Neural progenitor cell (in vitro differentiated cells): ENCODE measurements around the gene DUT. TPM values are rescaled to one million over a fixed set of nuclear protein-coding genes. Genes with fewer than 3 reads are reported as not detected.

Source experiments
- DNase-seq: peaks from one replicate; pipeline ENCODE4 v3.0.0-alpha.2; 2016; ENCODE audit warnings: low spot score
- H2AFZ ChIP-seq: fragments of 200-600 bp; sonication (generic); replicated peaks from 2 replicates; pipeline ENCODE4 v1.6.1; 2016; ENCODE audit warnings: antibody characterized with exemption
- H3F3A ChIP-seq: fragments of 200-600 bp; sonication (generic); 2 replicates; pipeline ENCODE4 v1.6.1; 2016; ENCODE audit warnings: antibody characterized with exemption, low read depth
- H3K27ac ChIP-seq: fragments of 200-600 bp; sonication (generic); 2 replicates; pipeline ENCODE4 v1.5.1; 2016; ENCODE audit warnings: mild to moderate bottlenecking
- H3K27me3 ChIP-seq: fragments of 200-600 bp; sonication (generic); 2 replicates; pipeline ENCODE4 v1.6.1; 2016; ENCODE audit warnings: mild to moderate bottlenecking, moderate library complexity
- H3K36me3 ChIP-seq: fragments of 200-600 bp; sonication (generic); 2 replicates; pipeline ENCODE4 v1.5.1; 2016
- H3K4me1 ChIP-seq: fragments of 200-600 bp; sonication (generic); 2 replicates; pipeline ENCODE4 v1.6.1; 2016; ENCODE audit warnings: mixed run types
- H3K4me2 ChIP-seq: fragments of 200-600 bp; sonication (generic); 2 replicates; pipeline ENCODE4 v1.6.1; 2016
- H3K4me3 ChIP-seq: fragments of 200-600 bp; sonication (generic); 2 replicates; pipeline ENCODE4 v1.5.1; 2016
- H3K79me2 ChIP-seq: fragments of 200-600 bp; sonication (generic); 2 replicates; pipeline ENCODE4 v1.6.1; 2016; ENCODE audit warnings: low read depth
- H3K9ac ChIP-seq: fragments of 200-600 bp; sonication (generic); 2 replicates; pipeline ENCODE4 v1.6.1; 2016
- H3K9me3 ChIP-seq: fragments of 200-600 bp; sonication (generic); 2 replicates; pipeline ENCODE4 v1.5.1; 2016; ENCODE audit warnings: low read depth
- H4K20me1 ChIP-seq: fragments of 200-600 bp; sonication (generic); 2 replicates; pipeline ENCODE4 v1.6.1; 2016; ENCODE audit warnings: low read depth
- H3K27ac Mint-ChIP-seq: 3 replicates; pipeline ENCODE4 v1.8.0; 2021; ENCODE audit warnings: mixed read lengths
- H3K27me3 Mint-ChIP-seq: 2 replicates; pipeline ENCODE4 v1.8.0; 2022; ENCODE audit warnings: low read depth, mild to moderate bottlenecking, inconsistent platforms, moderate library complexity, mixed read lengths; ENCODE audit not compliant: insufficient read depth
- H3K36me3 Mint-ChIP-seq: 3 replicates; pipeline ENCODE4 v1.8.0; 2021; ENCODE audit warnings: mixed read lengths
- H3K4me1 Mint-ChIP-seq: 3 replicates; pipeline ENCODE4 v1.8.0; 2021; ENCODE audit warnings: mixed read lengths
- H3K4me3 Mint-ChIP-seq: 3 replicates; pipeline ENCODE4 v1.8.0; 2021; ENCODE audit warnings: mild to moderate bottlenecking, moderate library complexity, mixed read lengths
- H3K9me3 Mint-ChIP-seq: 3 replicates; pipeline ENCODE4 v1.8.0; 2020; ENCODE audit warnings: mixed read lengths
- CTCF ChIP-seq: fragments of 200-600 bp; sonication (generic); IDR thresholded peaks from 2 replicates; pipeline ENCODE4 v1.5.1; 2017; ENCODE audit warnings: antibody characterized with exemption, mild to moderate bottlenecking
- EZH2 ChIP-seq: fragments of 200-600 bp; sonication (generic); IDR thresholded peaks from 2 replicates; pipeline ENCODE4 v1.6.1; 2017; ENCODE audit warnings: antibody characterized with exemption, mild to moderate bottlenecking, moderate library complexity
- EZH2phosphoT487 ChIP-seq: fragments of 200-600 bp; sonication (generic); IDR thresholded peaks from 2 replicates; pipeline ENCODE4 v1.6.1; 2017; ENCODE audit warnings: antibody characterized with exemption
- total RNA-seq: library from RNA; depleted of rRNA; stranded (reverse); fragments of >200 nt; gene quantifications from 2 replicates; pipeline ENCODE4 v1.2.3, GENCODE V29; 2015; ENCODE audit warnings: low replicate concordance

Gene DUT
- total RNA-seq, 1 donor from 2014 or later, result 51.6 TPM

GRCh38 chr15:48385031-48385830, 54.0 kb downstream of the DUT start:
- H3K27ac ChIP-seq, result no peak overlapping the region

GRCh38 chr15:48388016-48388851, 57.0 kb downstream of the DUT start:
- no peaks in the 10 kb centered on the region for H3K79me2 ChIP-seq
- H3K4me3 Mint-ChIP-seq, result no peak overlapping the region
- H3F3A ChIP-seq, result no peaks in the 10 kb centered on the region
- no peaks in the 10 kb centered on the region for H3K4me1 Mint-ChIP-seq
- H3K27ac Mint-ChIP-seq, result no peak overlapping the region
- no peaks in the 10 kb centered on the region for H3K36me3 Mint-ChIP-seq
- no peaks in the 10 kb centered on the region for H3K9me3 ChIP-seq
- no peaks in the 10 kb centered on the region for H4K20me1 ChIP-seq
- H3K27me3 ChIP-seq, result no peaks in the 10 kb centered on the region
- DNase-seq, result no peak
- H3K4me3 ChIP-seq, result no peak overlapping the region
- H3K27me3 Mint-ChIP-seq, result no peaks in the 10 kb centered on the region
- H3K4me2 ChIP-seq, result no peak overlapping the region
- H2AFZ ChIP-seq, result no peak overlapping the region
- no peak overlapping the region for H3K9ac ChIP-seq
- H3K27ac ChIP-seq, result no peak overlapping the region
- H3K9me3 Mint-ChIP-seq, result no peaks in the 10 kb centered on the region
- TF ChIP-seq EZH2phosphoT487, result no peak
- no peak for TF ChIP-seq EZH2
- TF ChIP-seq CTCF, result no peak
- H3K36me3 ChIP-seq, result no peaks in the 10 kb centered on the region
- H3K4me1 ChIP-seq, result no peaks in the 10 kb centered on the region

More at GRCh38 chr15:48385031-48385830, 54.0 kb downstream of the DUT start:
- H3F3A ChIP-seq, result no peaks in the 10 kb centered on the region
- no peaks in the 10 kb centered on the region for H3K4me1 ChIP-seq
- no peaks in the 10 kb centered on the region for H3K27me3 Mint-ChIP-seq
- no peaks in the 10 kb centered on the region for H3K79me2 ChIP-seq
- no peaks in the 10 kb centered on the region for H3K36me3 Mint-ChIP-seq
- no peaks in the 10 kb centered on the region for H4K20me1 ChIP-seq
- no peaks in the 10 kb centered on the region for H3K4me1 Mint-ChIP-seq
- no peak overlapping the region for H3K4me3 Mint-ChIP-seq
- DNase-seq, result no peak
- H2AFZ ChIP-seq, result no peak overlapping the region
- no peak overlapping the region for H3K4me3 ChIP-seq
- H3K4me2 ChIP-seq, result no peak overlapping the region
- no peak for TF ChIP-seq CTCF
- no peak for TF ChIP-seq EZH2phosphoT487
- no peaks in the 10 kb centered on the region for H3K9me3 ChIP-seq
- no peak overlapping the region for H3K27ac Mint-ChIP-seq
- no peaks in the 10 kb centered on the region for H3K36me3 ChIP-seq
- H3K27me3 ChIP-seq, result no peaks in the 10 kb centered on the region
- no peak overlapping the region for H3K9ac ChIP-seq
- no peaks in the 10 kb centered on the region for H3K9me3 Mint-ChIP-seq

- Mint-ChIP-seq H3K36me3 (no peaks in the 10 kb centered on the region), H3K27me3 (no peaks in the 10 kb centered on the region), H3K4me1 (no peaks in the 10 kb centered on the region), H3K4me3 (no peak overlapping the region), H3K27ac (no peak overlapping the region), H3K9me3 (no peaks in the 10 kb centered on the region)
- Histone ChIP-seq H3K9ac (no peak overlapping the region), H3F3A (no peaks in the 10 kb centered on the region), H3K4me2 (no peak overlapping the region), H2AFZ (no peak overlapping the region), H4K20me1 (no peaks in the 10 kb centered on the region), H3K27ac (no peak overlapping the region), H3K36me3 (no peaks in the 10 kb centered on the region), H3K9me3 (no peaks in the 10 kb centered on the region), H3K27me3 (no peaks in the 10 kb centered on the region), H3K4me3 (no peak overlapping the region), H3K79me2 (no peaks in the 10 kb centered on the region), H3K4me1 (no peaks in the 10 kb centered on the region)
- DNase-seq, result no peak
- no peak for TF ChIP-seq CTCF
- no peak for TF ChIP-seq EZH2phosphoT487
- no peak for TF ChIP-seq EZH2
Measured at GRCh38 chr15:48388910-48389309, 57.7 kb downstream of the DUT start.
